Common myeloid progenitor, CD34-positive (primary cell): ENCODE data around the gene ACRBP.
A peak's percentile ranks its signal among the peaks of the same experiment; 100 is the strongest.

Experiments used
- CTCF ChIA-PET: fragments of 350-600 bp; sonication (Branson Sonifier 250); formaldehyde crosslinking; loops from one replicate; lab custom pipeline; 2021; ENCODE audit warnings: antibody characterized with exemption; lab: Charles Lee
- POLR2A ChIA-PET: fragments of 350-600 bp; sonication (Branson Sonifier 250); formaldehyde crosslinking; loops from one replicate; lab custom pipeline; 2021; ENCODE audit warnings: antibody characterized with exemption; lab: Charles Lee
- DNase-seq, 3 donors: peaks; one replicate each; pipeline versions ENCODE4 v3.0.0 to v3.0.0-alpha.2; 2013
- H3K27ac ChIP-seq, 2 experiments: 1 replicate in 1 of 2; 2 replicates in 1 of 2; pipeline ENCODE4 v1.7.0; 2013; ENCODE audit warnings: inconsistent platforms in 2 of 2, low read length in 2 of 2, mild to moderate bottlenecking in 2 of 2, low read depth in 1 of 2, moderate library complexity in 1 of 2; ENCODE audit not compliant: severe bottlenecking in 2 of 2, insufficient read depth in 1 of 2, poor library complexity in 1 of 2
- H3K27me3 ChIP-seq, 5 experiments: replicated peaks in 2 of 5; 1 replicate in 3 of 5; 2 replicates in 2 of 5; pipeline versions ENCODE4 v1.6.1 to v1.7.0; 2013; ENCODE audit warnings: low read length in 4 of 5, mild to moderate bottlenecking in 2 of 5, moderate library complexity in 2 of 5, inconsistent platforms in 1 of 5; ENCODE audit not compliant: insufficient read depth in 5 of 5, control insufficient read depth in 4 of 5
- H3K36me3 ChIP-seq, 4 experiments: 1 replicate in 2 of 4; 2 replicates in 2 of 4; pipeline versions ENCODE4 v1.6.1 to v1.7.0; 2013; ENCODE audit warnings: low read length in 3 of 4, control low read depth in 1 of 4, mild to moderate bottlenecking in 1 of 4; ENCODE audit not compliant: control insufficient read depth in 4 of 4, insufficient read depth in 4 of 4
- H3K4me1 ChIP-seq, 4 experiments: 1 replicate in 3 of 4; 2 replicates in 1 of 4; pipeline versions ENCODE4 v1.6.1 to v1.7.1; 2013; ENCODE audit warnings: low read length in 3 of 4, mild to moderate bottlenecking in 3 of 4, control low read depth in 1 of 4, inconsistent platforms in 1 of 4, moderate library complexity in 1 of 4; ENCODE audit not compliant: control insufficient read depth in 4 of 4, insufficient read depth in 4 of 4; ENCODE audit errors: control extremely low read depth in 1 of 4
- H3K4me3 ChIP-seq, 7 experiments: 1 replicate in 4 of 7; 2 replicates in 3 of 7; pipeline versions ENCODE4 v1.5.1 to v1.7.0; 2013; ENCODE audit warnings: mild to moderate bottlenecking in 7 of 7, low read length in 6 of 7, moderate library complexity in 6 of 7, inconsistent platforms in 2 of 7, low read depth in 2 of 7, control low read depth in 1 of 7; ENCODE audit not compliant: insufficient read depth in 4 of 7, control insufficient read depth in 1 of 7; ENCODE audit errors: extremely low read depth in 1 of 7
- H3K9me3 ChIP-seq, 5 experiments: 1 replicate in 4 of 5; 2 replicates in 1 of 5; pipeline versions ENCODE4 v1.6.1 to v1.7.1; 2013; ENCODE audit warnings: low read length in 4 of 5, mild to moderate bottlenecking in 2 of 5, inconsistent platforms in 1 of 5, low read depth in 1 of 5, moderate library complexity in 1 of 5; ENCODE audit not compliant: control insufficient read depth in 4 of 5, insufficient read depth in 2 of 5; ENCODE audit errors: control extremely low read depth in 1 of 5
- WGBS: methylation state at CpG from one replicate; pipeline ENCODE4 v1.1.5; 2013; ENCODE audit not compliant: insufficient coverage; 5-methylcytosine and 5-hydroxymethylcytosine counted together

Gene ACRBP

GRCh38 chr12:6635375-6635855, 11.8 kb downstream of the ACRBP start:
- H3K27ac ChIP-seq = peak overlapping the region in 1 of 2 experiments; percentile 28
- peak in 1 of 3 donors; percentile 42 for DNase-seq
- CTCF ChIA-PET = interaction anchor here (0.5 to 3.1 kb wide), 7 partner anchors 9 to 72 kb away, joined by 3 to 13 read pairs (median 4); partner anchors contain the start of gene ACRBP
- peak overlapping the region in 6 of 7 experiments; percentile 7 to 42 (median 17) for H3K4me3 ChIP-seq
- H3K9me3 ChIP-seq = peaks cover 0 to 2% (median 0%) of the 10 kb centered on the region in 5 experiments
- H3K27me3 ChIP-seq = no peaks in the 10 kb centered on the region
- no peaks in the 10 kb centered on the region for H3K36me3 ChIP-seq
- POLR2A ChIA-PET = interaction anchor here (0.6 kb wide), 1 partner anchor 12 kb away, joined by 3 read pairs; no protein-coding TSS in a partner anchor
- WGBS = 75% methylated on average over 4 of the region's 5 CpGs
- H3K4me1 ChIP-seq = peaks cover 9 to 77% (median 64%) of the 10 kb centered on the region in 4 experiments

GRCh38 chr12:6632026-6632983, 14.9 kb downstream of the ACRBP start:
- Histone ChIP-seq H3K4me1 (peaks cover 9 to 49% (median 40%) of the 10 kb centered on the region in 4 experiments), H3K27me3 (no peaks in the 10 kb centered on the region), H3K36me3 (no peaks in the 10 kb centered on the region), H3K4me3 (no peak overlapping the region), H3K27ac (peak overlapping the region in 1 of 2 experiments; percentile 27), H3K9me3 (no peaks in the 10 kb centered on the region)
- 85% methylated on average over 17 of the region's 21 CpGs for WGBS
- DNase-seq = peak in 2 of 3 donors; percentile 76 to 85
- ChIA-PET CTCF (interaction anchor here (0.8 to 4.5 kb wide), 5 partner anchors 11 to 197 kb away, joined by 3 to 51 read pairs (median 3); no protein-coding TSS in a partner anchor), POLR2A (no interaction called here)

GRCh38 chr12:6631549-6631961, 15.7 kb downstream of the ACRBP start:
- Histone ChIP-seq H3K9me3 (no peaks in the 10 kb centered on the region), H3K4me1 (peaks cover 8 to 44% (median 40%) of the 10 kb centered on the region in 4 experiments), H3K36me3 (no peaks in the 10 kb centered on the region), H3K4me3 (peak overlapping the region in 1 of 7 experiments; percentile 35), H3K27me3 (no peaks in the 10 kb centered on the region), H3K27ac (no peak overlapping the region)
- WGBS = 100% methylated on average over 3 of the region's 3 CpGs
- no peak for DNase-seq
- ChIA-PET POLR2A (no interaction called here), CTCF (interaction anchor here (0.7 to 4.5 kb wide), 4 partner anchors 10 to 198 kb away, joined by 3 to 51 read pairs (median 3); no protein-coding TSS in a partner anchor)

GRCh38 chr12:6630736-6631135, 16.5 kb downstream of the ACRBP start:
- no peak for DNase-seq
- Histone ChIP-seq H3K9me3 (no peaks in the 10 kb centered on the region), H3K4me3 (no peak overlapping the region), H3K27ac (no peak overlapping the region), H3K4me1 (peaks cover 7 to 37% (median 32%) of the 10 kb centered on the region in 4 experiments), H3K36me3 (no peaks in the 10 kb centered on the region), H3K27me3 (no peaks in the 10 kb centered on the region)
- WGBS = 76% methylated on average over 2 of the region's 5 CpGs
- POLR2A ChIA-PET = interaction anchor here (0.6 kb wide), 1 partner anchor 890 kb away, joined by 4 read pairs; no protein-coding TSS in a partner anchor
- CTCF ChIA-PET = interaction anchor here (0.7 to 4.5 kb wide), 3 partner anchors 9 to 195 kb away, joined by 3 to 51 read pairs (median 4); no protein-coding TSS in a partner anchor

- Histone ChIP-seq H3K9me3 (no peaks in the 10 kb centered on the region), H3K27me3 (no peaks in the 10 kb centered on the region), H3K36me3 (no peaks in the 10 kb centered on the region), H3K4me3 (peak overlapping the region in 1 of 7 experiments; percentile 16), H3K4me1 (peaks cover 7 to 28% (median 21%) of the 10 kb centered on the region in 4 experiments), H3K27ac (no peak overlapping the region)
- DNase-seq = peak in 1 of 3 donors; percentile 65
- 58% methylated on average over 2 of the region's 7 CpGs for WGBS
- ChIA-PET POLR2A (no interaction called here), CTCF (interaction anchor here (1.0 to 1.1 kb wide), 3 partner anchors 8 to 61 kb away, joined by 3 to 4 read pairs (median 3); no protein-coding TSS in a partner anchor)
These were observed 19.6 kb downstream of the ACRBP start for GRCh38 chr12:6627616-6628015.

GRCh38 chr12:6626654-6627283, 20.5 kb downstream of the ACRBP start:
- DNase-seq = no peak
- POLR2A ChIA-PET = no interaction called here
- CTCF ChIA-PET = no interaction called here
- Histone ChIP-seq H3K27ac (no peak overlapping the region), H3K36me3 (no peaks in the 10 kb centered on the region), H3K27me3 (no peaks in the 10 kb centered on the region), H3K9me3 (no peaks in the 10 kb centered on the region), H3K4me1 (peaks cover 4 to 20% (median 13%) of the 10 kb centered on the region in 4 experiments), H3K4me3 (no peak overlapping the region)
- WGBS = 98% methylated on average over 8 of the region's 8 CpGs
